GM21381 (cell line): ENCODE data around the gene TOP2A.

Experiments used
- ATAC-seq: cut with Tn5 transposase; IDR thresholded peaks from one replicate; pipeline ENCODE4 v1.9.1; 2021; ENCODE audit warnings: mild to moderate bottlenecking, moderate library complexity; ENCODE audit not compliant: unreplicated experiment

Gene TOP2A, protein sequence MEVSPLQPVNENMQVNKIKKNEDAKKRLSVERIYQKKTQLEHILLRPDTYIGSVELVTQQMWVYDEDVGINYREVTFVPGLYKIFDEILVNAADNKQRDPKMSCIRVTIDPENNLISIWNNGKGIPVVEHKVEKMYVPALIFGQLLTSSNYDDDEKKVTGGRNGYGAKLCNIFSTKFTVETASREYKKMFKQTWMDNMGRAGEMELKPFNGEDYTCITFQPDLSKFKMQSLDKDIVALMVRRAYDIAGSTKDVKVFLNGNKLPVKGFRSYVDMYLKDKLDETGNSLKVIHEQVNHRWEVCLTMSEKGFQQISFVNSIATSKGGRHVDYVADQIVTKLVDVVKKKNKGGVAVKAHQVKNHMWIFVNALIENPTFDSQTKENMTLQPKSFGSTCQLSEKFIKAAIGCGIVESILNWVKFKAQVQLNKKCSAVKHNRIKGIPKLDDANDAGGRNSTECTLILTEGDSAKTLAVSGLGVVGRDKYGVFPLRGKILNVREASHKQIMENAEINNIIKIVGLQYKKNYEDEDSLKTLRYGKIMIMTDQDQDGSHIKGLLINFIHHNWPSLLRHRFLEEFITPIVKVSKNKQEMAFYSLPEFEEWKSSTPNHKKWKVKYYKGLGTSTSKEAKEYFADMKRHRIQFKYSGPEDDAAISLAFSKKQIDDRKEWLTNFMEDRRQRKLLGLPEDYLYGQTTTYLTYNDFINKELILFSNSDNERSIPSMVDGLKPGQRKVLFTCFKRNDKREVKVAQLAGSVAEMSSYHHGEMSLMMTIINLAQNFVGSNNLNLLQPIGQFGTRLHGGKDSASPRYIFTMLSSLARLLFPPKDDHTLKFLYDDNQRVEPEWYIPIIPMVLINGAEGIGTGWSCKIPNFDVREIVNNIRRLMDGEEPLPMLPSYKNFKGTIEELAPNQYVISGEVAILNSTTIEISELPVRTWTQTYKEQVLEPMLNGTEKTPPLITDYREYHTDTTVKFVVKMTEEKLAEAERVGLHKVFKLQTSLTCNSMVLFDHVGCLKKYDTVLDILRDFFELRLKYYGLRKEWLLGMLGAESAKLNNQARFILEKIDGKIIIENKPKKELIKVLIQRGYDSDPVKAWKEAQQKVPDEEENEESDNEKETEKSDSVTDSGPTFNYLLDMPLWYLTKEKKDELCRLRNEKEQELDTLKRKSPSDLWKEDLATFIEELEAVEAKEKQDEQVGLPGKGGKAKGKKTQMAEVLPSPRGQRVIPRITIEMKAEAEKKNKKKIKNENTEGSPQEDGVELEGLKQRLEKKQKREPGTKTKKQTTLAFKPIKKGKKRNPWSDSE (N-terminal part only)

DNA sequence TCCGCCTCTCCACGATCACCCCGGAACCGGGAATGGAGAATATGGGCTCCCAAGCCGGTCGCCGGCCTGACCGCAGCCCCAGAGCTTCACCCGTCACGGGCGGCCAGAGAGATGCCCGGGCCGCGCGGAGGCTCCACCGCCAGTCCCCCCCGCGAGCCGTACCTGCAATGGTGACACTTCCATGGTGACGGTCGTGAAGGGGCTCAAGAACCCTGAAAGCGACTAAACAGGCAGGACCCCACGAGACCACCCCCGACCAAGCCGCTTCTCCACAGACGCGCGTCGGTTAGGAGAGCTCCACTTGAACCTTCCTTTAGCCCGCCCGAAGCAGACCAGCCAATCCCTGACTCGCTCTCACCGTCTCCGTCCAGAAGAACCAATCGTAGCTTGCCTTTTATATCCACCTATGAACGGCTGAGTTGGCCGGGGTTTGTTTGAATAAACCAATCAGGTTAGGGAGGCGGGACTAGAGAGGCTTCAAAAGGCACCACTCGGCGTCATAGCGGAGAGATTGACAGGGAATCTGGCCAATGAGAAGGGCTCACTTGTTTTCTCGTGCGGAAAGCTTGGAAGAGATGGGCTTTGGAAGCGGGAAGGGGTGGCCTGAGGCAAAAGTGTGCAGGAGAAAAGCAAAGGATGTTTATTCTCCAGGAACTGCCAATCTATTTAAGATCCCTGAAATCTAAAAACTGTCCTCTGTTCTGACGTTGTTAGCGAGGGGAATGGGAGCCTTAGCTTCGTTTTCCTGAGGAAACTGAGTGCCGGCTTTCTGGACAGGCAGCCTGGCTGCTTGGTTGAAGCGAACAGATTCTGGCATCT is at the start of gene TOP2A:
TSS of gene TOP2A (minus strand) at position 288 of the 819 bp plus-strand sequence. CDS start at position 183, 105 bp downstream.
- ATAC-seq: peak; percentile 95

GRCh38 chr17:40467281-40467867 is 49.7 kb upstream of the TOP2A start:
- no peak for ATAC-seq

DNA sequence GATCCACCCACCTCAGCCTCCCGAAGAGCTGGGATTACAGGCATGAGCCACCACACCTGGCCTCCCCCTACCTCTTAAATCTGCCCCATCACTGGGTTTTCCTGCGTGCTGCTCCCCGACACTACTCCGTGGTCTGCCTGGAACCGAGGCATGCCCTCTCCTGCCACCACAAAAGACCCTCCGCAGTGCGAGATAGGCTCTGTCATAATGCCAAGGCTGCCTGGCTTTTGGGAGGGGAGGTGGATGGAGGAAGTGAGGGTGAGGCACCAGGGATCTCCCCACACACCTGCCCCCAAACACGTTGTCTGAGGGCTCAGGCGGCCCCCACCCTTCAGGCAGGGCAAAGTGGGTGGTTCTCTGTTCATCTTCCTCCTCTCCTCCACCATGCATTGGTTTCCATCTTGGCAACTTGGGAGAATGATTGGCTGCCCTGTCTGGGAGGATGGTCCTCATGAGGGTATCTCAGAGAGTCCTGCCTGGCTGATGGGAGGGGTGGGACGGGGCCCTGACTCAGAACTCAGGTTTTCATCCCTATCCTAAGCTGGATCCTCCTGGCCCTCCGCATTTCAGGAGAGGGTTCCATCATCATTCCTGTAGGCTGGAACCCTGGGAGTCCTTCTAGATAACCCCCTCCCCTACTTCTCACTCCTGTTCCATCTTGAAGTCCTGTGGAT is 48.7 kb upstream of the TOP2A start:
- ATAC-seq: no peak

DNA sequence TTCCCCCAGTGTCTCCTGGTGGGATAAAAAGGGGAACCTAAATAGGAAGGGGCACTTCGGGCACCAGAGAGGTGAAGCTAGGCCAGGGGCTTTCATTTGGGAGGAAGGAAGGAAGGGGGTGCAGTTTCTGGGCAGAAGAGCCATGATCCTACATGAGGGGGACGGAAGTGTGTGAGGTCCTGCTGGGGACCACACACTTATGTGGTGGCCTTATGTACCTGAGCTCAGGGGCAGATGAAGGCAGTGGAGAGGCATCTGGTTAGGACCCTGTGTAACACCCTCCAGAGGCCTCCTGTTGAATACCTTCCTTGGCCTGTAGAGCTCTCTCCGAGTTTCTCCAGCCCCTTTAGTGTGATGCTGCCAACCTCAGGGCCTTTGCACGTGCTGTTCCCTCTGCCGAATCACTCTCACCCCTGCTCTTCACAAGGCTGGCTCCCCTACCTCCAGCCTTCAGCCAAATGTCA is 46.7 kb upstream of the TOP2A start:
- ATAC-seq: no peak

DNA sequence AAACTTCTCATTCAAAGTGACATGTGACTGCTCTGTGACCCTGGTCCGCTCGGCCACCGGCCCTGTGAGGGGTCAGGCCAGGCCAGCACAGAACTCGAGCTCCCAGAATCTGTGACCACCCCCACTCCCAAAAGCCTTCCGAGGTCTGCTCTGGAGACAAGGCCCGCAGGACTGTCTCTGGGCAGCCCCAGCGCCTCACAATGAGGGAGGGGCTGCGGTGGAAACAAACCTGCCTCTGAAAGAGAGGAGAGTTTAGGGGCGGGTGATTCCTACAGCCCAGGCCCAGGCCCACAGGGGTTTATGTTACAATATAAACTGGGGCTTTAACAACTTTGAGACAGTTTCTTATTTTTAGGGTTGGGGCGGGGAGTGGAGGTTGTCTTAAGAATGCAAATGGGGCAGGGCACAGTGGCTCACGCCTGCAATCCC is 45.4 kb upstream of the TOP2A start:
- no peak for ATAC-seq

DNA sequence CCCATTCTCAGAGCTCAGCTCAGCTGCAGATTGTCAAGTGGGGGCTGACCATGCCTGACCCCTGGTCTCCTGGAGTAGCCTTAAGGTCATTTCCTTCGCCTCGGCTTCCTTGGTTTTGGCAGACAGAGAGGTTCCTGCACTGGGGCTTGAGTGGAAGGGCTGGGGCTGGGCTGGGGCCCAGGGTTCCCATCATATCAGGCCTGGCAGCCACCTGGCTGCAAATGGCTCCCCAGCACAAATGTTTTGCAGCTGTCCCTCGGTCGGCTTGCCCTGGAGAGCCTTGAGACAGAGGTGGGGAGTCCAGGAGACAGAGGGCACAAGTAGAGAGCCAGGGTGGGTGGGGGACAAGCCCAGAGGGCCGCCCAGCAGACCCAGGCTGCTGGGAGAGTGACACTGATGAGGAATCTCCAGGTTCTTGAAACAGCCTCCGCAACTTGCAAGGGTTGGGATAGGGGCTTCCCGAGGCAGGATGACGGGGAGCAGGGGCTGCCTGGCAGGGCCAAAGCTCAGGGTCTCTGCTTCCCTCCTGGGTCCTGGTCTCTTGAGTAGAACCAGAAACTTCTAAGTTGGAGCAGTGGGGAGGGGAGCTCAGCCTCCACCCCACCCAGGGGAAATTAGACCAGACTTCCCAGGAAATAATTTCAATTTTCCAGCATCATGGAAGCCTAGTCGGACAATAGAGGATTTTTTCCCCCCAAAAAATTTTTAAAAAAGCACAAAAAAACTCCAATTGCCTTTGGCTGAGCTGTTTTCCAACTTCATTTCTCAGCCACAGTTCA is 44.8 kb upstream of the TOP2A start:
- no peak for ATAC-seq

- no peak for ATAC-seq
Measured at GRCh38 chr17:40461732-40462342, 44.1 kb upstream of the TOP2A start.

DNA sequence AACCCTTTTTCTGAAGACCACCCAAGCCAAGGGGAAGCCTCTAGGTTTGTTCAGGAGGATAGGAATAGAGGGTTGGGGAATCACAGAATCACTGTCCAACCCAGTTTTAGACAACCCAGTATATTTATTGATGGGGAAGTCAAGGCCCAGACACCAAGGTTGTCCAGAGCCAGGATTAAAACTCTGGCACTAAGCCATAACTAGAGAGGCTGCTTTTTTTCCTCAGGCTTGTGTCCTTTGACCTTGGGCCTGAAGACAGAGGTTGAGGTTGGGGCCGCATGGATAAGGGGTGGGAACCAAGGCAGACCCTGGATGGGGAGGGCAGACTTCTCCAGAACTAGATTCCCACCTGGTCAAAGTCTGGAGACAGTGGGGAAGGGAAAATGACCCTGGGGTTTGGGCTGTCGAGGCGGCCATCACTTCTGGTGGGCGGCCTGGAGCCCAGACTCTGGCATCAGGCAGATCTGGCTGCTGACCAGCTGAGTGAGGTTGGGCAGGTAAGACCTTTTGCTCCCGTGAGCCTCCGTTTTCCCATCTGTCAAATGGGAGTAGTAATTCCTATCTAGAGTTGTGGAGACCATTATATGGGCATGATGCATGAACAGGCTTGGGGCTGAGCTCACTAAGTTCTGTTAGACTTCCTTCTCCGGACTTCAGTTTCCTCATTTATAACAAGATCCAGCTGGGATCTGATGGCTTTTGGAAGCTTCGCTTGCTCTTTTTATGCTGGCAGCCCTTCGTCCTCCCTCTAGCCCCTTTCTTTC is 43.5 kb upstream of the TOP2A start:
- ATAC-seq: no peak

GRCh38 chr17:40460604-40460967 is 42.9 kb upstream of the TOP2A start:
- ATAC-seq: no peak

DNA sequence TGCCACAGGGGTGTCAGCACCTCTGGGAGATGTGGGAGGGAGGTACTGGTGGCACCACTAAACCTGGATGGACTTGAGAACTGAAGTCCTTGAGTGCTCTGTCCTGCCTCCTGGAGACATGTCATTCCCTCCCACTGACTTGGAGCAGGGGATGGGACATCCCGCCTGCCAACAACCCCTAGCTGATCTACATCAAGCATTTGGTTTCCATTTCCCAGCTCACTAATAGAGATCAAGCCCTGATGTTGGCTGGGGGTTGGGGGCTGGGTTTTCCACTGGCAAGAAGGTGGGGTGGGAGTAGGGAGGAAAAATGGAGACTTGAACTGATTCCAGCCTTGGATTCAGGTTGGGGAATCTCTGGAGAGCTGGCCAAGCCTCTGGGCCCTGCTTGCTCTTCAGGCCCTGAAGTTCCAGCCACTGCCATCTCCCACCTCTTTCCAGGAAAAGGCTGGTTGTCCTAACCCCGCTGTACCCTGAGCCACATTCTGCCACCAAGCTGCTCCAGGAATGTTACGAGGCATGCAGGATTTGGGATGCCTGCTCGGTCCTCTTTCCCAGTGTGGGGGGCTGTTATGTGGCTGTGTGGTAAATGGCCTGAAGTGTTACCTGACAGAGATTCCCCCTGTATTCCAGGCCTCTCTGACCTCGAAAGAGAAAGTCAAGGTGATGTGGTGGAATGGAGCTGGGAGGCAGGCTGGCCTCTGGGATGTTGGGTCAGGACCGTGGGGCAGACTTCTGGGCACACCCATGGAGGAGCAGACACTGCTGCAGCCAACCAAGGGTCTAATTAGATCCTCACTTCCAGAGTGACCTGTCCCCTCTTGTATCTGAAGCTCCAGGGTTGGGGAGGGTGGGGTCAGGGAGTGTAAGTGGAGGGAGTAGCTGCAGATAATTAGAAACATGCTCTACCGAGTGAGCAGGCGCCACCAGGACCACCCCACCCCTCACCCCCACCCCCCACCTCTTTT is 42.2 kb upstream of the TOP2A start:
- ATAC-seq: no peak

DNA sequence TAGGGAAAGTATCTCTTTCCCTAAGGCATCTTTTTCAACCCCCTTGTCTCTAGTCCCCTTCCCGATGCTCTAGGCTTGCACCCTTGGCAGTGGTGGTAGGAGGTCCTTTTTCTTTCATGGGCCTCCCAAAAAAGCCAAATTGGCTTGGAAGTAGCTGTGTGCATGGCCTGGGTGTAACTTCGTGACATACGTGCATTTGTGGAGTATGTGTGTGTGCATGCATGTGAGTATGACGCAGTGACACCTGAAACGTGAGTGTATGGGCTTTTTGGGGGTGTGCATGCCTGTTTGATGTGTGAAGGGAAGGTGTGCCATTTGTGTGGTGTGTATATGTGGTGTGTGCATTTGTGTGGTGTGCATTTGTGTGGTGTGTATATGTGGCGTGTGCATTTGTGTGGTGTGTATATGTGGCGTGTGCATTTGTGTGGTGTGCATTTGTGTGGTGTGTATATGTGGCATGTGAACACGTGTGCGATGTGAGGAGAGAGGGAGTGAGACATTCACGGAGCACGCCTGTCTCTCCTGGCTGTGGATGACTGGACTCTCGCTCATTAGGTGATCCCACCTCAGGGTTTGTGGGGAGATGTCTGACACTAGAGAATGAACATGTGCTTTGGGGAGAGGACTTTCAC is 41.3 kb upstream of the TOP2A start:
- no peak for ATAC-seq

GRCh38 chr17:40457964-40458791 is 40.5 kb upstream of the TOP2A start:
- no peak for ATAC-seq

DNA sequence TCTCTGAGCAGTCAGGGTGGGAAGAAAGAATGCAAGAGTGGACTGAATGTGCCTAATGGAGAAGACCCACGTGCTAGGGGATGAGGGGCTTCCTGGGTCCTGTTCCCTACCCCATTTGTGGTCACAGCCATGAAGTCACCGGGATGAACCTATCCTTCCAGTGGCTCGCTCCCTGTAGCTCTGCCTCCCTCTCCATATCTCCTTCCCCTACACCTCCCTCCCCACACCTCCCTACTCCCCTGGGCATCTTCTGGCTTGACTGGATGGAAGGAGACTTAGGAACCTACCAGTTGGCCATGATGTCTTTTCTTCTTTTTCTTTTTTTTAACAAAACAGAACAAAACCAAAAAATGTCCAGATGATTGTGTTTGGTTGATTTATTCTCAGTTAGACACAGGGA is 39.7 kb upstream of the TOP2A start:
- ATAC-seq: no peak

DNA sequence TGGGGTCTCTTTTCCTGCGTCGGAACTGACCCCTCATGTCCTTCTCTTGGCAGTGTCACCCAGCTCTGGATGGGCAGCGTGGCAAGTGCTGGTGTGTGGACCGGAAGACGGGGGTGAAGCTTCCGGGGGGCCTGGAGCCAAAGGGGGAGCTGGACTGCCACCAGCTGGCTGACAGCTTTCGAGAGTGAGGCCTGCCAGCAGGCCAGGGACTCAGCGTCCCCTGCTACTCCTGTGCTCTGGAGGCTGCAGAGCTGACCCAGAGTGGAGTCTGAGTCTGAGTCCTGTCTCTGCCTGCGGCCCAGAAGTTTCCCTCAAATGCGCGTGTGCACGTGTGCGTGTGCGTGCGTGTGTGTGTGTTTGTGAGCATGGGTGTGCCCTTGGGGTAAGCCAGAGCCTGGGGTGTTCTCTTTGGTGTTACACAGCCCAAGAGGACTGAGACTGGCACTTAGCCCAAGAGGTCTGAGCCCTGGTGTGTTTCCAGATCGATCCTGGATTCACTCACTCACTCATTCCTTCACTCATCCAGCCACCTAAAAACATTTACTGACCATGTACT is 38.8 kb upstream of the TOP2A start:
- no peak for ATAC-seq

DNA sequence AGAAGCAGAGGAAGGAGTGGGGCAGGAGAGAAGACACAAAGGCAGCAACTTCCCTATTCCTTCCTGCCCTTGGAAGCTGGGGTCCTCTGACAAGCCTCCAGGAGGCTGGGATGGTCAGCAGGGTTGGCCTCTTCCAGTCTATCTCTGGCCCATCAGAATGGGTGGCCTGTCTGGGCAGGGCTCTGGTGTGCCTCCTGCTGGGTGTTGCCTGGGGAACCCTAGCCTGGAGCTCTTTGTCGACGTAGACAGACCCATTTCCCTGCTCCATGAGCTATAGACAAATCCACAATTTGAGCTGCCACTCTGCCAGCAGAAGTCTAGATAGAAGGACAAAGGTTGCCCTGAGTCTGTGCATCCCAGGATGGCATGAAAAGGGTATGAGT is 36.9 kb upstream of the TOP2A start:
- no peak for ATAC-seq
